GM18868 (cell line): ENCODE data around the gene ADAMTS8.

Source experiments
- ATAC-seq: cut with Tn5 transposase; IDR thresholded peaks from one replicate; pipeline ENCODE4 v1.9.1; 2021; ENCODE audit warnings: mild to moderate bottlenecking, moderate library complexity; ENCODE audit not compliant: unreplicated experiment

The ADAMTS8 gene

GRCh38 chr11:130421697-130422096 lies 6.7 kb downstream of the ADAMTS8 start:
- no peak for ATAC-seq

- no peak for ATAC-seq
Observed at GRCh38 chr11:130421199-130421585, 7.2 kb downstream of the ADAMTS8 start.

- no peak for ATAC-seq
Observed at GRCh38 chr11:130420478-130421198, 7.8 kb downstream of the ADAMTS8 start.

GRCh38 chr11:130418756-130419155 lies 9.7 kb downstream of the ADAMTS8 start:
- ATAC-seq = no peak

- ATAC-seq = no peak
Observed at GRCh38 chr11:130418210-130418609, 10.2 kb downstream of the ADAMTS8 start.

GRCh38 chr11:130416906-130417305 lies 11.5 kb downstream of the ADAMTS8 start:
- ATAC-seq = no peak

- ATAC-seq = no peak
Observed at GRCh38 chr11:130416530-130416882, 11.9 kb downstream of the ADAMTS8 start.

- ATAC-seq = no peak
Observed at GRCh38 chr11:130415731-130416529, 12.5 kb downstream of the ADAMTS8 start.

- no peak for ATAC-seq
Observed at GRCh38 chr11:130414107-130415080, 14.0 kb downstream of the ADAMTS8 start.

- no peak for ATAC-seq
Observed at GRCh38 chr11:130413405-130414106, 14.9 kb downstream of the ADAMTS8 start.

GRCh38 chr11:130411223-130411622 lies 17.2 kb downstream of the ADAMTS8 start:
- no peak for ATAC-seq

- no peak for ATAC-seq
Observed at GRCh38 chr11:130409594-130410388, 18.6 kb downstream of the ADAMTS8 start.

GRCh38 chr11:130408901-130409300 lies 19.5 kb downstream of the ADAMTS8 start:
- no peak for ATAC-seq

- no peak for ATAC-seq
Observed at GRCh38 chr11:130408401-130408890, 20.0 kb downstream of the ADAMTS8 start.

- no peak for ATAC-seq
Observed at GRCh38 chr11:130407978-130408377, 20.4 kb downstream of the ADAMTS8 start.

- ATAC-seq = no peak
Observed at GRCh38 chr11:130405428-130405827, 23.0 kb downstream of the ADAMTS8 start.

GRCh38 chr11:130404727-130405126 lies 23.7 kb downstream of the ADAMTS8 start:
- no peak for ATAC-seq

- ATAC-seq = no peak
Observed at GRCh38 chr11:130403967-130404366, 24.4 kb downstream of the ADAMTS8 start.

- no peak for ATAC-seq
Observed at GRCh38 chr11:130403271-130403804, 25.1 kb downstream of the ADAMTS8 start.
